Common myeloid progenitor, CD34-positive (primary cell): Measurements from ENCODE around the gene CFAP251.

ENCODE experiments used
- CTCF ChIA-PET: fragments of 350-600 bp; sonication (Branson Sonifier 250); formaldehyde crosslinking; loops from one replicate; lab custom pipeline; 2021; ENCODE audit warnings: antibody characterized with exemption; lab: Charles Lee
- POLR2A ChIA-PET: fragments of 350-600 bp; sonication (Branson Sonifier 250); formaldehyde crosslinking; loops from one replicate; lab custom pipeline; 2021; ENCODE audit warnings: antibody characterized with exemption; lab: Charles Lee
- DNase-seq, 3 donors: peaks; one replicate each; pipeline versions ENCODE4 v3.0.0 to v3.0.0-alpha.2; 2013
- H3K27ac ChIP-seq, 2 experiments: 1 replicate in 1 of 2; 2 replicates in 1 of 2; pipeline ENCODE4 v1.7.0; 2013; ENCODE audit warnings: inconsistent platforms in 2 of 2, low read length in 2 of 2, mild to moderate bottlenecking in 2 of 2, low read depth in 1 of 2, moderate library complexity in 1 of 2; ENCODE audit not compliant: severe bottlenecking in 2 of 2, insufficient read depth in 1 of 2, poor library complexity in 1 of 2
- H3K27me3 ChIP-seq, 5 experiments: replicated peaks in 2 of 5; 1 replicate in 3 of 5; 2 replicates in 2 of 5; pipeline versions ENCODE4 v1.6.1 to v1.7.0; 2013; ENCODE audit warnings: low read length in 4 of 5, mild to moderate bottlenecking in 2 of 5, moderate library complexity in 2 of 5, inconsistent platforms in 1 of 5; ENCODE audit not compliant: insufficient read depth in 5 of 5, control insufficient read depth in 4 of 5
- H3K36me3 ChIP-seq, 4 experiments: 1 replicate in 2 of 4; 2 replicates in 2 of 4; pipeline versions ENCODE4 v1.6.1 to v1.7.0; 2013; ENCODE audit warnings: low read length in 3 of 4, control low read depth in 1 of 4, mild to moderate bottlenecking in 1 of 4; ENCODE audit not compliant: control insufficient read depth in 4 of 4, insufficient read depth in 4 of 4
- H3K4me1 ChIP-seq, 4 experiments: 1 replicate in 3 of 4; 2 replicates in 1 of 4; pipeline versions ENCODE4 v1.6.1 to v1.7.1; 2013; ENCODE audit warnings: low read length in 3 of 4, mild to moderate bottlenecking in 3 of 4, control low read depth in 1 of 4, inconsistent platforms in 1 of 4, moderate library complexity in 1 of 4; ENCODE audit not compliant: control insufficient read depth in 4 of 4, insufficient read depth in 4 of 4; ENCODE audit errors: control extremely low read depth in 1 of 4
- H3K4me3 ChIP-seq, 7 experiments: 1 replicate in 4 of 7; 2 replicates in 3 of 7; pipeline versions ENCODE4 v1.5.1 to v1.7.0; 2013; ENCODE audit warnings: mild to moderate bottlenecking in 7 of 7, low read length in 6 of 7, moderate library complexity in 6 of 7, inconsistent platforms in 2 of 7, low read depth in 2 of 7, control low read depth in 1 of 7; ENCODE audit not compliant: insufficient read depth in 4 of 7, control insufficient read depth in 1 of 7; ENCODE audit errors: extremely low read depth in 1 of 7
- H3K9me3 ChIP-seq, 5 experiments: 1 replicate in 4 of 5; 2 replicates in 1 of 5; pipeline versions ENCODE4 v1.6.1 to v1.7.1; 2013; ENCODE audit warnings: low read length in 4 of 5, mild to moderate bottlenecking in 2 of 5, inconsistent platforms in 1 of 5, low read depth in 1 of 5, moderate library complexity in 1 of 5; ENCODE audit not compliant: control insufficient read depth in 4 of 5, insufficient read depth in 2 of 5; ENCODE audit errors: control extremely low read depth in 1 of 5
- WGBS: methylation state at CpG from one replicate; pipeline ENCODE4 v1.1.5; 2013; ENCODE audit not compliant: insufficient coverage; 5-methylcytosine and 5-hydroxymethylcytosine counted together

CFAP251 gene

GRCh38 chr12:122012184-122012583 is 93.8 kb downstream of the CFAP251 start:
- no peak for DNase-seq
- POLR2A ChIA-PET: no interaction called here
- Histone ChIP-seq H3K27ac (no peak overlapping the region), H3K27me3 (no peaks in the 10 kb centered on the region), H3K36me3 (no peaks in the 10 kb centered on the region), H3K4me3 (no peak overlapping the region), H3K9me3 (no peaks in the 10 kb centered on the region), H3K4me1 (no peaks in the 10 kb centered on the region)
- 96% methylated on average over 4 of the region's 6 CpGs for WGBS
- CTCF ChIA-PET: interaction anchor here (0.5 to 2.1 kb wide), 7 partner anchors 14 to 550 kb away, joined by 3 to 5 read pairs (median 3); partner anchors contain the start of gene CFAP251

- DNase-seq: no peak
- Histone ChIP-seq H3K9me3 (peaks cover 0 to 2% (median 0%) of the 10 kb centered on the region in 5 experiments), H3K36me3 (no peaks in the 10 kb centered on the region), H3K27me3 (no peaks in the 10 kb centered on the region), H3K27ac (no peak overlapping the region), H3K4me1 (no peaks in the 10 kb centered on the region), H3K4me3 (no peak overlapping the region)
- ChIA-PET POLR2A (interaction anchor here (0.7 kb wide), 1 partner anchor 46 kb away, joined by 3 read pairs; no protein-coding TSS in a partner anchor), CTCF (interaction anchor here (0.9 to 2.1 kb wide), 3 partner anchors 10 to 44 kb away, joined by 3 to 5 read pairs (median 4); no protein-coding TSS in a partner anchor)
- 100% methylated on average over 2 of the region's 4 CpGs for WGBS
Observed at GRCh38 chr12:122013136-122013535, 94.7 kb downstream of the CFAP251 start.

GRCh38 chr12:122013791-122014590 is 95.6 kb downstream of the CFAP251 start:
- H3K9me3 ChIP-seq: peaks cover 0 to 10% (median 0%) of the 10 kb centered on the region in 5 experiments
- H3K36me3 ChIP-seq: no peaks in the 10 kb centered on the region
- ChIA-PET POLR2A (no interaction called here), CTCF (interaction anchor here (0.6 to 0.9 kb wide), 2 partner anchors 8 to 9 kb away, joined by 3 read pairs; no protein-coding TSS in a partner anchor)
- H3K4me3 ChIP-seq: no peak overlapping the region
- no peak overlapping the region for H3K27ac ChIP-seq
- no peak for DNase-seq
- no peaks in the 10 kb centered on the region for H3K4me1 ChIP-seq
- no peaks in the 10 kb centered on the region for H3K27me3 ChIP-seq
- 93% methylated on average over 14 of the region's 19 CpGs for WGBS

GRCh38 chr12:122014781-122015180 is 96.4 kb downstream of the CFAP251 start:
- H3K4me3 ChIP-seq: no peak overlapping the region

GRCh38 chr12:122018457-122018856 is 100.1 kb downstream of the CFAP251 start:
- POLR2A ChIA-PET: no interaction called here

More at GRCh38 chr12:122014781-122015180, 96.4 kb downstream of the CFAP251 start:
- no peaks in the 10 kb centered on the region for H3K27me3 ChIP-seq
- DNase-seq: no peak
- peaks cover 0 to 10% (median 0%) of the 10 kb centered on the region in 5 experiments for H3K9me3 ChIP-seq
- 91% methylated on average over 5 of the region's 5 CpGs for WGBS
- no peaks in the 10 kb centered on the region for H3K36me3 ChIP-seq
- ChIA-PET POLR2A (no interaction called here), CTCF (interaction anchor here (0.6 kb wide), 1 partner anchor 9 kb away, joined by 3 read pairs; no protein-coding TSS in a partner anchor)
- H3K4me1 ChIP-seq: no peaks in the 10 kb centered on the region
- H3K27ac ChIP-seq: no peak overlapping the region

GRCh38 chr12:122018937-122019336 is 100.5 kb downstream of the CFAP251 start:
- Histone ChIP-seq H3K9me3 (peaks cover 0 to 10% (median 0%) of the 10 kb centered on the region in 5 experiments), H3K27me3 (no peaks in the 10 kb centered on the region), H3K4me3 (no peak overlapping the region), H3K36me3 (no peaks in the 10 kb centered on the region), H3K27ac (no peak overlapping the region), H3K4me1 (peaks cover 0 to 22% (median 20%) of the 10 kb centered on the region in 4 experiments)
- DNase-seq: no peak
- CTCF ChIA-PET: interaction anchor here (1.2 kb wide), 1 partner anchor 102 kb away, joined by 3 read pairs; no protein-coding TSS in a partner anchor
- POLR2A ChIA-PET: no interaction called here
- 95% methylated on average over 2 of the region's 4 CpGs for WGBS

More at GRCh38 chr12:122018457-122018856, 100.1 kb downstream of the CFAP251 start:
- no peaks in the 10 kb centered on the region for H3K27me3 ChIP-seq
- CTCF ChIA-PET: interaction anchor here (1.2 kb wide), 1 partner anchor 102 kb away, joined by 3 read pairs; no protein-coding TSS in a partner anchor
- no peak overlapping the region for H3K4me3 ChIP-seq
- H3K9me3 ChIP-seq: peaks cover 0 to 10% (median 0%) of the 10 kb centered on the region in 5 experiments
- H3K4me1 ChIP-seq: peaks cover 0 to 17% (median 15%) of the 10 kb centered on the region in 4 experiments
- no peak for DNase-seq
- H3K27ac ChIP-seq: no peak overlapping the region
- H3K36me3 ChIP-seq: no peaks in the 10 kb centered on the region
